HUES64 (cell line): Measurements from ENCODE around the gene HDAC6.
"Not testable (repeated sequence)": the region's sequence is repeated elsewhere in the genome, so short reads cannot be mapped to it uniquely, and the experiment has no call there.

Source experiments
- H3K27ac ChIP-seq: 2 replicates; pipeline ENCODE4 v1.7.0; 2013; ENCODE audit warnings: low read depth, low read length, inconsistent platforms
- H3K27me3 ChIP-seq: 2 replicates; pipeline ENCODE4 v1.6.1; 2013; ENCODE audit warnings: mild to moderate bottlenecking, low read length; ENCODE audit not compliant: insufficient read depth
- H3K36me3 ChIP-seq: 2 replicates; pipeline ENCODE4 v1.6.1; 2013; ENCODE audit warnings: mild to moderate bottlenecking, low read length; ENCODE audit not compliant: insufficient read depth
- H3K4me1 ChIP-seq: 2 replicates; pipeline ENCODE4 v1.6.1; 2013; ENCODE audit warnings: mild to moderate bottlenecking, low read length, moderate library complexity; ENCODE audit not compliant: insufficient read depth
- H3K4me3 ChIP-seq: 2 replicates; pipeline ENCODE4 v1.5.1; 2013; ENCODE audit warnings: mild to moderate bottlenecking, low read length, moderate library complexity
- H3K9ac ChIP-seq: 2 replicates; pipeline ENCODE4 v1.6.1; 2013; ENCODE audit warnings: mild to moderate bottlenecking, low read depth, low read length
- H3K9me3 ChIP-seq: 2 replicates; pipeline ENCODE4 v1.6.1; 2013; ENCODE audit warnings: low read depth, low read length; ENCODE audit not compliant: insufficient read depth
- WGBS: fragments of 150-250, 120-280 bp; methylation state at CpG from one replicate; pipeline ENCODE4 v1.1.7; 2013; ENCODE audit warnings: missing lambda C conversion rate; 5-methylcytosine and 5-hydroxymethylcytosine counted together

HDAC6 gene

GRCh38 chrX:48854121-48854804 is 52.4 kb downstream of the HDAC6 start:
- not testable (repeated sequence) for H3K27ac ChIP-seq, H3K27me3 ChIP-seq
- WGBS = 96% methylated on average over 11 of the region's 12 CpGs

GRCh38 chrX:48854898-48855297 is 53.0 kb downstream of the HDAC6 start:
- Histone ChIP-seq H3K27me3 (no peaks in the 10 kb centered on the region), H3K9ac (no peak overlapping the region), H3K27ac (no peak overlapping the region), H3K36me3 (no peaks in the 10 kb centered on the region), H3K9me3 (peaks cover 4% of the 10 kb centered on the region; the same call in 1 of the 2 replicates), H3K4me1 (no peaks in the 10 kb centered on the region), H3K4me3 (no peak overlapping the region)
- 32% methylated on average over 2 of the region's 5 CpGs for WGBS

More at GRCh38 chrX:48854121-48854804, 52.4 kb downstream of the HDAC6 start:
- not testable (repeated sequence) for H3K4me1 ChIP-seq, H3K9ac ChIP-seq, H3K9me3 ChIP-seq, H3K4me3 ChIP-seq, H3K36me3 ChIP-seq

GRCh38 chrX:48864210-48864609 is 62.3 kb downstream of the HDAC6 start:
- Histone ChIP-seq H3K36me3 (no peaks in the 10 kb centered on the region), H3K27me3 (no peaks in the 10 kb centered on the region), H3K4me3 (no peak overlapping the region), H3K4me1 (no peaks in the 10 kb centered on the region), H3K9me3 (no peaks in the 10 kb centered on the region), H3K9ac (no peak overlapping the region), H3K27ac (no peak overlapping the region)
- WGBS = 84% methylated on average over 4 of the region's 4 CpGs

GRCh38 chrX:48872017-48872416 is 70.2 kb downstream of the HDAC6 start:
- not testable (repeated sequence) for H3K27ac ChIP-seq, H3K4me1 ChIP-seq, H3K9me3 ChIP-seq, H3K4me3 ChIP-seq, H3K9ac ChIP-seq, H3K36me3 ChIP-seq, H3K27me3 ChIP-seq
- WGBS = no CpG with 5 or more reads among the region's 2 CpGs
